ENCODE results near the gene IRF6.

IRF6 gene

GRCh38 chr1:209759829-209760359 lies 46.0 kb downstream of the IRF6 start:
- Histone ChIP-seq H3K4ac (ENCODE audit: low read depth, low read length) (no peak overlapping the region), H3K36me3 (ENCODE audit: control insufficient read depth, insufficient read depth, low read length) (no peaks in the 10 kb centered on the region), H2BK5ac (ENCODE audit: low read length) (no peak overlapping the region), H3K79me2 (ENCODE audit: control insufficient read depth, insufficient read depth, low read length) (no peaks in the 10 kb centered on the region), H2AK5ac (ENCODE audit: low read length) (no peak overlapping the region), H3K56ac (ENCODE audit: low read length) (no peak overlapping the region), H3K4me1 (ENCODE audit: control insufficient read depth, low read depth, low read length) (no peaks in the 10 kb centered on the region), H3K23ac (ENCODE audit: low read length) (no peak overlapping the region), H3K9ac (ENCODE audit: low read length) (no peak overlapping the region), H3K18ac (ENCODE audit: low read length) (no peak overlapping the region), H3K4me2 (ENCODE audit: low read length) (no peak overlapping the region), H4K5ac (ENCODE audit: low read length) (no peak overlapping the region), H3K27ac (ENCODE audit: low read depth, low read length) (no peak overlapping the region), H3K79me1 (ENCODE audit: low read length) (no peaks in the 10 kb centered on the region), H3K27me3 (ENCODE audit: insufficient read depth, low read length, poor library complexity) (no peaks in the 10 kb centered on the region), H3K4me3 (ENCODE audit: low read length) (no peak overlapping the region), H2BK120ac (ENCODE audit: low read depth, low read length) (no peak overlapping the region), H4K8ac (ENCODE audit: low read depth, low read length) (no peak overlapping the region), H2BK15ac (replicated peaks; ENCODE audit: low read depth) (no peak overlapping the region)
- no peak for DNase-seq
- WGBS (ENCODE audit: extremely low coverage, insufficient coverage, low lambda C conversion rate), result no CpG with 5 or more reads among the region's 12 CpGs

- H4K5ac ChIP-seq (ENCODE audit: low read length), result no peak overlapping the region
- WGBS (ENCODE audit: extremely low coverage, insufficient coverage, low lambda C conversion rate), result no CpG with 5 or more reads among the region's 3 CpGs
- H3K4me3 ChIP-seq (ENCODE audit: low read length), result no peak overlapping the region
These were observed 47.5 kb downstream of the IRF6 start for GRCh38 chr1:209758400-209758799.

GRCh38 chr1:209756615-209757445 lies 49.1 kb downstream of the IRF6 start:
- Histone ChIP-seq H3K4ac (ENCODE audit: low read depth, low read length) (no peak overlapping the region), H3K27me3 (ENCODE audit: insufficient read depth, low read length, poor library complexity) (no peaks in the 10 kb centered on the region), H4K8ac (ENCODE audit: low read depth, low read length) (no peak overlapping the region), H2BK5ac (ENCODE audit: low read length) (no peak overlapping the region), H2AK5ac (ENCODE audit: low read length) (no peak overlapping the region), H3K56ac (ENCODE audit: low read length) (no peak overlapping the region), H3K23ac (ENCODE audit: low read length) (no peak overlapping the region), H3K4me2 (ENCODE audit: low read length) (no peak overlapping the region), H3K9ac (ENCODE audit: low read length) (no peak overlapping the region), H3K27ac (ENCODE audit: low read depth, low read length) (no peak overlapping the region), H3K4me1 (ENCODE audit: control insufficient read depth, low read depth, low read length) (no peaks in the 10 kb centered on the region), H3K79me2 (ENCODE audit: control insufficient read depth, insufficient read depth, low read length) (no peaks in the 10 kb centered on the region), H2BK120ac (ENCODE audit: low read depth, low read length) (no peak overlapping the region), H4K5ac (ENCODE audit: low read length) (no peak overlapping the region), H2BK15ac (replicated peaks; ENCODE audit: low read depth) (no peak overlapping the region), H3K4me3 (ENCODE audit: low read length) (no peak overlapping the region), H3K18ac (ENCODE audit: low read length) (no peak overlapping the region), H3K79me1 (ENCODE audit: low read length) (no peaks in the 10 kb centered on the region), H3K36me3 (ENCODE audit: control insufficient read depth, insufficient read depth, low read length) (no peaks in the 10 kb centered on the region)
- WGBS (ENCODE audit: extremely low coverage, insufficient coverage, low lambda C conversion rate), result no CpG with 5 or more reads among the region's 5 CpGs
- DNase-seq, result no peak

More at GRCh38 chr1:209758400-209758799, 47.5 kb downstream of the IRF6 start:
- H3K79me2 ChIP-seq (ENCODE audit: control insufficient read depth, insufficient read depth, low read length), result no peaks in the 10 kb centered on the region
- H3K4me1 ChIP-seq (ENCODE audit: control insufficient read depth, low read depth, low read length), result no peaks in the 10 kb centered on the region
- no peak overlapping the region for H3K4me2 ChIP-seq (ENCODE audit: low read length)
- no peak overlapping the region for H2BK5ac ChIP-seq (ENCODE audit: low read length)
- H2BK15ac ChIP-seq (replicated peaks; ENCODE audit: low read depth), result no peak overlapping the region
- no peaks in the 10 kb centered on the region for H3K27me3 ChIP-seq (ENCODE audit: insufficient read depth, low read length, poor library complexity)
- H3K23ac ChIP-seq (ENCODE audit: low read length), result no peak overlapping the region
- no peak for DNase-seq
- H3K56ac ChIP-seq (ENCODE audit: low read length), result no peak overlapping the region
- no peak overlapping the region for H3K27ac ChIP-seq (ENCODE audit: low read depth, low read length)
- H3K79me1 ChIP-seq (ENCODE audit: low read length), result no peaks in the 10 kb centered on the region
- no peak overlapping the region for H4K8ac ChIP-seq (ENCODE audit: low read depth, low read length)
- no peaks in the 10 kb centered on the region for H3K36me3 ChIP-seq (ENCODE audit: control insufficient read depth, insufficient read depth, low read length)
- H2BK120ac ChIP-seq (ENCODE audit: low read depth, low read length), result no peak overlapping the region
- no peak overlapping the region for H3K18ac ChIP-seq (ENCODE audit: low read length)
- no peak overlapping the region for H2AK5ac ChIP-seq (ENCODE audit: low read length)
- no peak overlapping the region for H3K4ac ChIP-seq (ENCODE audit: low read depth, low read length)
- no peak overlapping the region for H3K9ac ChIP-seq (ENCODE audit: low read length)

- Histone ChIP-seq H3K27ac (ENCODE audit: low read depth, low read length) (no peak within 1 kb of the TSS), H3K9ac (ENCODE audit: low read length) (no peak within 1 kb of the TSS), H4K8ac (ENCODE audit: low read depth, low read length) (no peak within 1 kb of the TSS), H3K4ac (ENCODE audit: low read depth, low read length) (no peak within 1 kb of the TSS), H3K27me3 (ENCODE audit: insufficient read depth, low read length, poor library complexity) (no peaks in the 10 kb centered on the region), H3K36me3 (ENCODE audit: control insufficient read depth, insufficient read depth, low read length) (no peaks in the 10 kb centered on the region), H3K4me2 (ENCODE audit: low read length) (no peak within 1 kb of the TSS), H3K23ac (ENCODE audit: low read length) (no peak within 1 kb of the TSS), H2BK5ac (ENCODE audit: low read length) (no peak within 1 kb of the TSS), H3K4me3 (ENCODE audit: low read length) (no peak within 1 kb of the TSS), H3K79me2 (ENCODE audit: control insufficient read depth, insufficient read depth, low read length) (no peaks in the 10 kb centered on the region), H2AK5ac (ENCODE audit: low read length) (no peak within 1 kb of the TSS), H3K4me1 (ENCODE audit: control insufficient read depth, low read depth, low read length) (no peaks in the 10 kb centered on the region), H3K18ac (ENCODE audit: low read length) (no peak within 1 kb of the TSS), H3K79me1 (ENCODE audit: low read length) (no peaks in the 10 kb centered on the region), H3K56ac (ENCODE audit: low read length) (no peak within 1 kb of the TSS), H2BK120ac (ENCODE audit: low read depth, low read length) (no peak within 1 kb of the TSS), H2BK15ac (replicated peaks; ENCODE audit: low read depth) (no peak within 1 kb of the TSS), H4K5ac (ENCODE audit: low read length) (no peak within 1 kb of the TSS)
- WGBS (ENCODE audit: extremely low coverage, insufficient coverage, low lambda C conversion rate), result no CpG with 5 or more reads among the region's 10 CpGs
- DNase-seq, result no peak
These were observed 49.9 kb downstream of the IRF6 start, which contains the start of gene TRAF3IP3 for GRCh38 chr1:209755926-209756614. TRAF3IP3 (plus strand) TSS chr1:209756053; CDS start chr1:209760040, 3,987 bp downstream.

- no peak overlapping the region for H2BK15ac ChIP-seq (replicated peaks; ENCODE audit: low read depth)
- DNase-seq, result no peak
- H2BK120ac ChIP-seq (ENCODE audit: low read depth, low read length), result no peak overlapping the region
- no peak overlapping the region for H3K9ac ChIP-seq (ENCODE audit: low read length)
- no peak overlapping the region for H4K5ac ChIP-seq (ENCODE audit: low read length)
- H4K8ac ChIP-seq (ENCODE audit: low read depth, low read length), result no peak overlapping the region
- H3K27ac ChIP-seq (ENCODE audit: low read depth, low read length), result no peak overlapping the region
- H3K4ac ChIP-seq (ENCODE audit: low read depth, low read length), result no peak overlapping the region
- H3K56ac ChIP-seq (ENCODE audit: low read length), result no peak overlapping the region
- no peaks in the 10 kb centered on the region for H3K4me1 ChIP-seq (ENCODE audit: control insufficient read depth, low read depth, low read length)
- H3K23ac ChIP-seq (ENCODE audit: low read length), result no peak overlapping the region
- no peaks in the 10 kb centered on the region for H3K79me1 ChIP-seq (ENCODE audit: low read length)
- no peaks in the 10 kb centered on the region for H3K36me3 ChIP-seq (ENCODE audit: control insufficient read depth, insufficient read depth, low read length)
- no peaks in the 10 kb centered on the region for H3K27me3 ChIP-seq (ENCODE audit: insufficient read depth, low read length, poor library complexity)
- no peak overlapping the region for H2BK5ac ChIP-seq (ENCODE audit: low read length)
- no peak overlapping the region for H3K4me2 ChIP-seq (ENCODE audit: low read length)
- no CpG with 5 or more reads among the region's 1 CpG for WGBS (ENCODE audit: extremely low coverage, insufficient coverage, low lambda C conversion rate)
- no peak overlapping the region for H3K18ac ChIP-seq (ENCODE audit: low read length)
- no peak overlapping the region for H2AK5ac ChIP-seq (ENCODE audit: low read length)
- no peaks in the 10 kb centered on the region for H3K79me2 ChIP-seq (ENCODE audit: control insufficient read depth, insufficient read depth, low read length)
- H3K4me3 ChIP-seq (ENCODE audit: low read length), result no peak overlapping the region
These were observed 50.7 kb downstream of the IRF6 start for GRCh38 chr1:209755256-209755655.

Data from mesendoderm (in vitro differentiated cells).